ELR (cell line): Measurements from ENCODE around the gene TMTC1.
"Not testable (repeated sequence)": the region's sequence is repeated elsewhere in the genome, so short reads cannot be mapped to it uniquely, and the experiment has no call there.

Experiments used
- DNase-seq: peaks from one replicate; pipeline ENCODE4 v3.0.0-alpha.2; 2015; ENCODE audit warnings: low read depth

TMTC1 gene

GRCh38 chr12:29572938-29573337 lies 210.8 kb downstream of the TMTC1 start:
- no peak for DNase-seq

- no peak for DNase-seq
Measured at GRCh38 chr12:29572464-29572863, 211.3 kb downstream of the TMTC1 start.

- DNase-seq, result no peak
Measured at GRCh38 chr12:29569132-29569757, 214.5 kb downstream of the TMTC1 start.

DNA sequence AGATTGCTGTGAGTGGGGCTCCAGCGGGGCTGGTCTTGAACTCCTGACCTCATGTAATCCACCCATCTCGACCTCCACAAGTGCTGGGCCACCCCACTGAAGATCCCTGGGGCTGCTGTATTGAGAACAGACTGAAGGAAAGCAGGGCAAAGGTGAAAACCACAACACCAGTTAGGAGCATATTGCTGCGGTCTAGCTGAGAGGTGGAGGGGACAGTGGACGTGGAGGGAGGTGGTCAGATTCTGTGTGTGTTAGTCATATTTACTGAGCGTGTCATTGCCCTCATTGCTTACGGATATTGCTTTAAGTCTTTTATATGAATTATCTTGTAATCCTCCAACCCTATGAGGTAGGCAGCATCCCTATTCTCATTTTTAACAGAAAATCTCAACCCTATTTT lies 217.3 kb downstream of the TMTC1 start:
- DNase-seq, result no peak

DNA sequence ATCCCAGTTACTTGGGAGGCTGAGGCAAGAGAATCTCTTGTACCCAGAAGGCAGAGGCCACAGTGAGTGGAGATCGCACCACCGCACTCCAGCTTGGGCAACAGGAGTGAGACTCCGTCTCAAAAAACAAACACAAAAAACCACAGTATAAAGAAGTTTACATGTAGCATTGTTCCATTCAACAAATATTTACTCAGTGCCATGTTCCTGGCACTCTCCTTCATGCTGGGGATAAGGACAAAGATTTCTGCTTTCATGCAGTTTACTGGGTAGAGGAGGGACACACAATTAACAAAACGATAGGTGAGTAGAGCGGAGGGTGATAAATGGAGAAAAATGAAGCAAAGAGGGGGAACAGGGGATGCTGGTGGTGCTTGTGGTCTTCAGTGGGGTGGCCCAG lies 218.0 kb downstream of the TMTC1 start:
- no peak for DNase-seq

DNA sequence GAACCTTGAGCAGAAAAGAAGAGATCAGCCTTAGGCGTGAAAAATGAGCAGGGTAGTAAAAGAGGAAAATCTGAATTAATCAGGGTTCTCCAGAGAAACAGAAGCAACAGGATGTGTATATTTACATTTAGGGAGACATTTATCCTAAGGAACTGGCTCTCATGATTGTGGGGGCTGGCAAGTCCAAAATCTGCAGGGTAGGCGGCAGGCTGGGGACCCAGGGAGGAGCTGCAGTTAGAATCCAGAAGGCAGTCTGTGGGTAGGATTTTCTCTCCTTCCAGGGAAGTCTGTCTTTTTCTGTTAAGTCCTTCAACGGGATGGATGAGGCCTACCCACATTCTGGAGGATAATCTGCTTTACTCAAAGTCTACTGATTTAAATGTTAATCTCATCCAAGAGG lies 218.8 kb downstream of the TMTC1 start:
- no peak for DNase-seq

DNA sequence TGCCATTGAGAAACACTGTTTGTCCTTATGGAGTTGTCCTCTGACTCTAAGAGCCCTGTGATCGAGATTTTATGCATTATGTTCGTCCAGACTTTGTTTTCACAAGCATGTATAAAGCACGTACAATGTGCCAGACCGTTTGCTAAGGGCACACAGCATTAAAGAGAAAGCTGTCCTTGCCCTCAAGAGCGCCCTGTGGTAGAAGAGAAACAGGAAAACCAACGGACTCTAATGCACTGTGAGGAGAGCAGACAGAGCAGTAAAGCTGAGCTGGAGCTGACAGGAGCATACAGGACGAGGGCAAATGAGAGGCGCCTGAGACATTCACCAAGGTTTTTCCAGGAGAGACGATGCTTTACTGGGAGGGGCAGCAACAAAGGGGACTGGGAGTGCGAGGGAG lies 220.1 kb downstream of the TMTC1 start:
- no peak for DNase-seq

GRCh38 chr12:29563071-29563470 lies 220.7 kb downstream of the TMTC1 start:
- no peak for DNase-seq

DNA sequence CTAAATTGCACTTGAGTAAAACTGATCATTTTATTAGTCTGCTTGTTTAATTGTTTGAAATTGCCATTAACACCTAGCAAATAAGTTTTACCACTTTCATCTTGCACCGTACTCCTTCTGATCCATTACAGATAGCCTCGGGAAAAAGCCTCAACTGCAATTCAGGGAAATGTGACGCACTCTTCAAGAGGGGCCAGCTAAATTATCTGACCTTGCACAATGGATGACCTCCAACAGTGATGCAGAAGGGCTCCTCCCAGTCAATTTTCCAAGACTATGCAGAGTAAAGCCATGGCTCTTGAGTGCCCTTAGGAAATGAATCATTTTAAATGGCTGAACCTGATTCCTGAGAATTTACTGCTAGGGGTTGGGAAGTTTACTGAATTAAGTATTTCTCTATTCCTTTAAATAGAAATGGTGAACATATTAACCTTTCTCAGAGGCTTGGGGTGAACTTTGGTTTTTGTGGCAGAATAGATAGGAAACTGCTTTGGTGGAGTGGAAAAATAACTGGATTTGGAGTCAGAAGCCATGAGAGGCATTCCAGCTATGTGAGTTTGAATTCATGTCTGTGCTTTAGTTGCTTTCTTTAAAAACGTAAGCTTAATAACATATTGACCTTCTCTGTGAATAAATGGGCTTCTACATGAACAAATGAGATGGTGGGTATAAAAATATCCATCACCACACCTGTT lies 221.5 kb downstream of the TMTC1 start:
- no peak for DNase-seq

DNA sequence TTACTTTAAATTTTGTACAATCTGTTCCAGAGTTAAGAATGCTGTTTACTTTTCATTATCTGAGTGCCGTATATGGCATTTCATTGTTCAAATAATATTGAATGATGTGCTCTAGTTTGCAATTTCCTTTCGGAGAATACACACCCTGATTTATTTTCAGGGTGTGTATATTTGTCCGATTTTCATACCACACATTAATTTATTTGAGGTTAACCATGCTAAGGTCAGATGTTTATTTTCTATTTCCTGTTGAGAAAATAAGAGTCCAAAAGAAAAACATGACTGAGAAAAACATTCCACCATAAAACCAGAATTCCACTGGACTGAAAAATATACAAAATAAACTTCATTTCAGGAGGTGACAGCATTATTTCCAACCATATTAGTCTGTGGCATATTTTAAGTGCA lies 222.1 kb downstream of the TMTC1 start:
- DNase-seq, result no peak

- DNase-seq, result no peak
Measured at GRCh38 chr12:29559198-29559597, 224.5 kb downstream of the TMTC1 start.

DNA sequence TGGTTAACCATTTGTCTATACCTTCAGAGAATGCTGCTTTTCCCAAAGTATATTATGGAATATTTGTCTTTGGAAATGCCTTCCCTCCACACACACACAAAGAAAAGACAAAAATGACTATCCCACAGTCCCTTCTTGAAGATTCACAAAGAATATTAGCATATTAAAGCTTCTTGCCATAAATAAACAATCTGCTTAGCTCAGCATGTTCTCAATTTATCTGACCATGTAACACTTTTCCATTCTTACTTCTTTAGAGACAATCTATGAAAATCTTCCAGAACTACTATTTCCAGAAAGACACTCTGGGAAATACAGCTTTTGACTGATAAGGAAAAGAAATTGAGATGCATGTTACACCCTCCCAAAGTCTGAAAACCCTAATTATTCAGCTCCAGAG lies 227.4 kb downstream of the TMTC1 start:
- DNase-seq, result no peak

GRCh38 chr12:29555451-29555850 lies 228.3 kb downstream of the TMTC1 start:
- DNase-seq, result not testable (repeated sequence)

DNA sequence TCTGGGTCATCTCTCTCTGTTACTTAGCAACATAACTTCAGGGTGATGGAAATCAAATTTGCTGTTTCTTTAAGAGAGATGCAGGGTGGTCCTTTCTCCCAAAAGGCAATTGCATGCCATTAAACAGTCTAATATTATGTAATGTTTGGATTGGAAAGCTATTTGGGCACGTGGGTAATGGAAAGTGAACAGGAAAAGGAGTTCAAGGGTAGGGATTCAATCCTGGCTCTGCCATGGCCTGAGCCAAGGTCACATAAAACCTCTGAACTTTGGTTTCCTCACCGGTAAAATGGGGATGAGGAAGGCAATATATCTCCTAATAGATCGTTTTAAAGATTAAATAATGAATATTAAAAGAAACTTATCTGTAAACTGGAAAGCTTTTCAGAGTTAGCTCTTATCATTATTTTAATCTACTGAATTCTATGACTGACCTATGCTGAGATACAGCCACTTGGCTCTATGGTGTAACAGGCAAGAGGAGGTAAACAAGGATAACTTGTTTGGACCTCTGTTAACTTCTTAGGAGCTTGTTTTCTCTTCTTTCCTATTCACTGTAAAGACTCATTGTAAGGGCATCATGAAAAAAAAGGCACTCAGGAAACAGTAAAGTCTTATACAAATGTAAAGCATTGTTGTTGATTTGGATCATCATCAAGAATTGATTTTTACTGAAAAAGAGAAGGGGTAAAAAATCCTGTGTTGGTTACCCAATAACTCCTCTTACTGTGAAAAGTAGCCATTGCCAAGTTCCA lies 230.6 kb downstream of the TMTC1 start:
- no peak for DNase-seq

- DNase-seq, result peak; percentile 2
Measured at GRCh38 chr12:29552324-29552927, 231.3 kb downstream of the TMTC1 start.

DNA sequence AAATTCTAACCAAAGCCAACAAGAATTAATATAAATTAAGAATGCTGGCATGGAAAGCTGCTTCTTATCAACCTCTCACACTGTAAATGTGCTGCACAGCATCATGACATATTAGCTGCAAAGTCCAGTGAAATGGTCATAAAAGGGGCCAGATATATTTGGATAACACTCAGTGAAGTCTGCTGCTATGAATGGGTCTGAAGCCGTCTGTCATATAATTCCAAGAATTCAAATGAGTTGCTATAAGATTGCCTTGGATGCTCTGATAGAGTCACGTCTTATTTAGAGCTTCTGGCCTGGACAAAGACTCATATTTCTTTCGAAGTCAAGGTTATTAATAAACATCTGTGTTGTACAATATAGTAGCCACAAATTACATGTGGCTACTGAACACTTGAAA lies 231.9 kb downstream of the TMTC1 start:
- no peak for DNase-seq

DNA sequence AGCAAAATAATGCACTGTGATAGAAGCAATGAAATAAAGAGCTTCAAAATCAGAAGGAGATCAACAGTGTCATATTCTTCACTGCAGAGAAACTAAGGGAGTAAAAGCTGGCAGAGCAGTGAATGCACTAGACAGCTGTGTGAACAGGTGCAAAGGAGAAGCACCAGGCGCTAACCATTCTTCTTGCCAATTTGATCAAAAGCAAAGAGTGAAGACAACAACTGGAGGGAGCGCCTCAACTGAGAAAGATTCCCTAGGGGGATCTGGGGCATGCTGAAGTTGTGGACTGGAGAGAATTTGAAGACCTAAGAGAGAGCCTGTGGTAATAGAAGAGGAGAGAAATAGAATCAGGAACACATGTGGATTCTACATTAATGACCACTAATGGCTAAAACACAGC lies 235.9 kb downstream of the TMTC1 start:
- no peak for DNase-seq

DNA sequence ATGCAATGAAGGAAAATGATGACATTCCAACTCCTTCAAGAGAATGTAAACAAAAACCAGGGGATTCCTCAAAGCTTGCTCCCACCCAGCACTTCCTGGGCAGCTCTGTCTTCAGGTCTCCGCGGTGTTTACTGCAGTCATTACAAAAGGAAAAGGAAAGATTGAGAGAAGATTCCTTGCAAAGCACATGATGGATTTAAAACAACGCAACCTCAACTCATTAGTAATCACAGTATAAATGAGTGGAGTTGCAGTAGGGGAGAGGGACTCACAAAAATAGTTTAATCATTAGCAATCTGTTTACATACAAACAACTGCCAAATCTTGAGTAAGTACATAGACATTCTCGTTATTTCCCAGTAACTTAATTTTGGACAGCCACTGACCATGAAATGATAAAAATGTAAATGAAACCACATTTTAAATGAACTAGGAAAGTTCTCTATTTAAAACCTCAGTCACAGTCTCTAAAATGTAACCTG lies 236.6 kb downstream of the TMTC1 start:
- DNase-seq, result no peak

DNA sequence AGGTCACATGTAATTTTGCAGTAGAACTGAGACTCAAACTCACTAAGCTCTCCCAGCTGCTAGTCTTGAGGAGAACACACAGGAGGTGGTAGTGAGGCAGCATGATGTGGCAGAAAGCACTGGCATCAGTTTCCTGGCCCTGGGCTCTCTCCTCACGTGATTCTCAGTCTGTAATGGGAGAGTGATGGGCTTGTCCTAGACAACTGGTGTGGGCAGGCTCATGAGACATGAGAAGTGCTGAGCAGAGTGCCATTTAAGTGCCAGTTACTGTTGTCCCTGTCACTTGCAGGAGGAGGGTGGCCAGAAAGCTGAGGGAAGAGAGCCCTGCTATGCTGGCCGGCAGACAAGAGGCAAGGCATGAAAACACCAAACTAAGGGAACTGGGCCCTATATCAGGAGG lies 237.7 kb downstream of the TMTC1 start:
- no peak for DNase-seq

- no peak for DNase-seq
Measured at GRCh38 chr12:29545102-29545467, 238.7 kb downstream of the TMTC1 start.

GRCh38 chr12:29544428-29545101 lies 239.2 kb downstream of the TMTC1 start:
- no peak for DNase-seq

GRCh38 chr12:29543036-29543435 lies 240.7 kb downstream of the TMTC1 start:
- DNase-seq, result no peak
